IMR-90 (cell line): Measurements from ENCODE around the gene TMEM163. TPM values are rescaled to one million over a fixed set of nuclear protein-coding genes. Genes with fewer than 3 reads are reported as not detected.

Source experiments
- ATAC-seq: fragments of 200-7000 bp; cut with Tn5 transposase; 2 replicates; pipeline ENCODE4 v1.9.1; 2020; ENCODE audit warnings: low read depth, mild to moderate bottlenecking, moderate library complexity
- BruUV-seq: library from RNA; stranded (reverse); fragments of 400-500 nt; replicated peaks from 2 replicates; lab custom pipeline; 2021; lab: Mats Ljungman, UMichigan
- CTCF ChIA-PET: fragments of 300-600 bp; formaldehyde crosslinking; extraction: SDS; loops from one replicate; lab custom pipeline; 2021; ENCODE audit warnings: antibody characterized with exemption; lab: Yijun Ruan, JAX
- POLR2A ChIA-PET: fragments of 300-600 bp; sonication (Branson Sonifier 250); formaldehyde crosslinking; loops from one replicate; lab custom pipeline; 2022; ENCODE audit warnings: antibody characterized with exemption; ENCODE audit not compliant: unreplicated experiment; lab: Charles Lee
- DNase-seq: peaks from one replicate; pipeline ENCODE4 v3.0.0; 2013
- H2AFZ ChIP-seq: replicated peaks from 2 replicates; pipeline ENCODE3; 2013; ENCODE audit warnings: low read length, mild to moderate bottlenecking; ENCODE audit not compliant: poor library complexity
- H2AK5ac ChIP-seq: 2 replicates; pipeline ENCODE4 v1.6.1; 2013; ENCODE audit warnings: low read depth, low read length, inconsistent platforms
- H2AK9ac ChIP-seq: replicated peaks from 2 replicates; pipeline ENCODE3; 2013; ENCODE audit warnings: mild to moderate bottlenecking, low read depth, low read length, moderate library complexity; ENCODE audit not compliant: poor library complexity
- H2BK120ac ChIP-seq: 2 replicates; pipeline ENCODE4 v1.6.1; 2013; ENCODE audit warnings: low read depth, low read length, inconsistent platforms
- H2BK15ac ChIP-seq: 3 replicates; pipeline ENCODE4 v1.6.1; 2013; ENCODE audit warnings: low read depth, low read length, inconsistent platforms
- H2BK20ac ChIP-seq: 2 replicates; pipeline ENCODE4 v1.6.1; 2013; ENCODE audit warnings: low read depth, mild to moderate bottlenecking, inconsistent platforms, low read length, moderate library complexity
- H2BK5ac ChIP-seq: 2 replicates; pipeline ENCODE4 v1.6.1; 2013; ENCODE audit warnings: mild to moderate bottlenecking, low read depth, low read length, inconsistent platforms; ENCODE audit not compliant: poor library complexity, severe bottlenecking
- H3K14ac ChIP-seq: replicated peaks from 2 replicates; pipeline ENCODE4 v1.6.1; 2013; ENCODE audit warnings: low read depth, low read length, inconsistent platforms
- H3K18ac ChIP-seq: 2 replicates; pipeline ENCODE4 v1.6.1; 2013; ENCODE audit warnings: low read depth, low read length, control low read depth
- H3K23ac ChIP-seq: 2 replicates; pipeline ENCODE4 v1.6.1; 2013; ENCODE audit warnings: low read depth, low read length, inconsistent platforms
- H3K27ac ChIP-seq: 2 replicates; pipeline ENCODE4 v1.5.1; 2013; ENCODE audit warnings: mild to moderate bottlenecking, control low read depth, low read length; ENCODE audit not compliant: insufficient read depth
- H3K27me3 ChIP-seq: 2 replicates; pipeline ENCODE4 v1.6.1; 2013; ENCODE audit warnings: low read length; ENCODE audit not compliant: control insufficient read depth, insufficient read depth
- H3K36me3 ChIP-seq: 2 replicates; pipeline ENCODE4 v1.6.1; 2013; ENCODE audit warnings: low read length, mixed read lengths; ENCODE audit not compliant: control insufficient read depth, insufficient read depth
- H3K4ac ChIP-seq: 2 replicates; pipeline ENCODE4 v1.6.1; 2013; ENCODE audit warnings: low read depth, low read length, inconsistent platforms
- H3K4me1 ChIP-seq: 2 replicates; pipeline ENCODE4 v1.6.1; 2013; ENCODE audit warnings: low read length, mixed read lengths; ENCODE audit not compliant: control insufficient read depth, insufficient read depth
- H3K4me2 ChIP-seq: 2 replicates; pipeline ENCODE4 v1.6.1; 2013; ENCODE audit warnings: low read depth, mild to moderate bottlenecking, control low read depth, low read length, moderate library complexity
- H3K4me3 ChIP-seq: 2 replicates; pipeline ENCODE4 v1.5.1; 2013; ENCODE audit warnings: low read depth, mild to moderate bottlenecking, control low read depth, low read length, moderate library complexity; ENCODE audit not compliant: insufficient read depth
- H3K56ac ChIP-seq: 2 replicates; pipeline ENCODE4 v1.6.1; 2013; ENCODE audit warnings: low read length, inconsistent platforms; ENCODE audit not compliant: insufficient read depth; ENCODE audit errors: extremely low read depth
- H3K79me1 ChIP-seq, 2 experiments: 2 replicates each; pipeline ENCODE4 v1.6.1; 2013; ENCODE audit warnings: low read length in 2 of 2, inconsistent platforms in 1 of 2, low read depth in 1 of 2
- H3K9ac ChIP-seq: 2 replicates; pipeline ENCODE4 v1.6.1; 2013; ENCODE audit warnings: low read depth, low read length, control low read depth
- H3K9me1 ChIP-seq: 2 replicates; pipeline ENCODE4 v1.6.1; 2013; ENCODE audit warnings: low read length, inconsistent platforms; ENCODE audit not compliant: insufficient read depth
- H3K9me3 ChIP-seq: 2 replicates; pipeline ENCODE4 v1.6.1; 2013; ENCODE audit warnings: low read length; ENCODE audit not compliant: control insufficient read depth, insufficient read depth
- H4K20me1 ChIP-seq: 2 replicates; pipeline ENCODE4 v1.6.1; 2013; ENCODE audit warnings: low read length, inconsistent platforms; ENCODE audit not compliant: insufficient read depth
- H4K5ac ChIP-seq: 2 replicates; pipeline ENCODE4 v1.6.1; 2013; ENCODE audit warnings: mild to moderate bottlenecking, low read depth, low read length, control low read depth
- H4K8ac ChIP-seq, 2 experiments: 2 replicates each; pipeline ENCODE4 v1.6.1; 2013; ENCODE audit warnings: low read depth in 2 of 2, low read length in 2 of 2, control low read depth in 1 of 2, inconsistent platforms in 1 of 2
- H4K91ac ChIP-seq: 2 replicates; pipeline ENCODE4 v1.6.1; 2013; ENCODE audit warnings: low read depth, low read length, inconsistent platforms; ENCODE audit not compliant: insufficient read depth
- BHLHE40 ChIP-seq: fragments of 150-350 bp; IDR thresholded peaks from 2 replicates; pipeline ENCODE4 v1.6.1; 2016; ENCODE audit warnings: mild to moderate bottlenecking, low read depth, low read length
- CEBPB ChIP-seq: IDR thresholded peaks from 2 replicates; pipeline ENCODE4 v1.6.1; 2012; ENCODE audit warnings: low read depth, low read length, improper control_type of control experiment
- CTCF ChIP-seq: conservative IDR thresholded peaks from 2 replicates; pipeline ENCODE4 v1.5.1; 2012; ENCODE audit warnings: mild to moderate bottlenecking, low read depth, low read length, improper control_type of control experiment
- MXI1 ChIP-seq: IDR thresholded peaks from 2 replicates; pipeline ENCODE4 v1.6.1; 2012; ENCODE audit warnings: low read depth, mild to moderate bottlenecking, low read length, moderate library complexity, borderline replicate concordance
- WGBS, 2 experiments: methylation state at CpG; one replicate each; pipeline versions ENCODE4 v1.1.5 to v1.1.7; 2013; ENCODE audit warnings: missing lambda C conversion rate in 2 of 2; ENCODE audit not compliant: insufficient read length in 1 of 2; ENCODE audit errors: extremely low coverage in 2 of 2; 5-methylcytosine and 5-hydroxymethylcytosine counted together
- dilution Hi-C: fragments of 300-500 bp; cut with HindIII; formaldehyde crosslinking; loops from one replicate; pipeline ENCODE4 v1.14.3; 2018; ENCODE audit warnings: low sequenced_read_pairs; ENCODE audit not compliant: unreplicated experiment
- in situ Hi-C: fragments of 300-500 bp; cut with MboI; formaldehyde crosslinking; loops from 3 replicates; pipeline ENCODE4 v1.14.3; 2019; ENCODE audit warnings: low sequenced_read_pairs, inconsistent platforms, mixed read lengths
- intact Hi-C: fragments of 100-400 bp; cut with micrococcal nuclease; formaldehyde crosslinking; loops from 2 replicates; pipeline ENCODE4 v1.10.0; 2022
- polyA plus RNA-seq, 3 experiments: library from polyadenylated mRNA; depleted of rRNA; stranded (reverse); fragments of >200 nt; gene quantifications; 2 replicates each; pipeline ENCODE4 v1.2.3, GENCODE V29; 2012; ENCODE audit warnings: low replicate concordance in 1 of 3
- total RNA-seq: library from RNA; depleted of rRNA; stranded (reverse); fragments of >200 nt; gene quantifications from 2 replicates; pipeline ENCODE4 v1.2.3, GENCODE V29; 2012

The TMEM163 gene
- total and polyA plus RNA-seq, 2 of the 4 experiments (the other 2 are of a cell fraction): not detected

GRCh38 chr2:134410831-134411231 lies 308.0 kb downstream of the TMEM163 start:
- Histone ChIP-seq H2BK15ac (peak overlapping the region; percentile 80), H3K4me3 (no peak overlapping the region), H2BK20ac (peak overlapping the region; percentile 86), H3K14ac (peak overlapping the region; percentile 75), H3K23ac (peak overlapping the region; percentile 48), H2AK5ac (peak overlapping the region; percentile 72), H3K27ac (peak overlapping the region; percentile 1), H3K36me3 (peaks cover 8% of the 10 kb centered on the region), H3K9me1 (peaks cover 40% of the 10 kb centered on the region), H3K9me3 (no peaks in the 10 kb centered on the region), H3K18ac (peak overlapping the region; percentile 24), H3K56ac (peak overlapping the region; percentile 24; the same call in 1 of the 2 replicates), H2AFZ (peak overlapping the region; percentile 58), H4K20me1 (peaks cover 6% of the 10 kb centered on the region; the same call in 1 of the 2 replicates), H3K4me1 (peaks cover 48% of the 10 kb centered on the region), H3K79me1 (peaks cover 18 to 60% of the 10 kb centered on the region in 2 experiments), H3K4me2 (peak overlapping the region; percentile 30; the same call in 1 of the 2 replicates), H3K27me3 (no peaks in the 10 kb centered on the region), H2BK120ac (peak overlapping the region; percentile 89), H2BK5ac (peak overlapping the region; percentile 3), H4K91ac (peak overlapping the region; percentile 89), H2AK9ac (peak overlapping the region; percentile 38), H3K9ac (peak overlapping the region; percentile 0; the same call in 1 of the 2 replicates), H3K4ac (peak overlapping the region; percentile 82), H4K5ac (peak overlapping the region; percentile 5), H4K8ac (peak overlapping the region; percentile 69 to 88; a peak in 3 of 4 replicates)
- 20% methylated on average over 1 of the region's 5 CpGs; no CpG with 5 or more reads in 1 of the 2 experiments for WGBS, 2 experiments
- DNase-seq (peak; percentile 62), ATAC-seq (peak; percentile 6)
- TF ChIP-seq BHLHE40: no peak
- no peak for TF ChIP-seq CEBPB
- TF ChIP-seq CTCF: no peak
- 0 out of 2 replicates have a peak, but pooled peaks have one; percentile 56 for TF ChIP-seq MXI1
- dilution Hi-C loops (no loop called here), in situ Hi-C loops (loop anchor here (5.0 to 25.0 kb wide), 2 partner anchors 294 to 524 kb away; no protein-coding TSS in a partner anchor), intact Hi-C loops (loop anchor here (5.0 kb wide), 1 partner anchor 179 kb away; no protein-coding TSS in a partner anchor)
- POLR2A ChIA-PET: no interaction called here
- CTCF ChIA-PET: interaction anchor here (1.1 to 2.9 kb wide), 9 partner anchors 19 to 526 kb away, joined by 5 to 30 read pairs (median 9); no protein-coding TSS in a partner anchor
- no TSS peak for BruUV-seq
